ENCODE results near the gene RGCC.

Gene RGCC

GRCh38 chr13:41453620-41454019 is 3.7 kb upstream of the RGCC start:
- in situ Hi-C loops (cut with HindIII; ENCODE audit: low sequenced_read_pairs), result no loop called here
- no peak for TF ChIP-seq CTCF (IDR thresholded peaks at IDR 0.05; ENCODE audit: low read depth, low read length)

GRCh38 chr13:41454170-41454569 is 3.2 kb upstream of the RGCC start:
- no peak for TF ChIP-seq CTCF (IDR thresholded peaks at IDR 0.05; ENCODE audit: low read depth, low read length)
- H3K4me3 ChIP-seq (ENCODE audit: low read depth, low read length), result no peak overlapping the region
- DNase-seq (ENCODE audit: low read depth, low spot score), result no peak
- in situ Hi-C loops (cut with HindIII; ENCODE audit: low sequenced_read_pairs), result no loop called here

More at GRCh38 chr13:41453620-41454019, 3.7 kb upstream of the RGCC start:
- no peak overlapping the region for H3K4me3 ChIP-seq (ENCODE audit: low read depth, low read length)
- no peak for DNase-seq (ENCODE audit: low read depth, low spot score)

GRCh38 chr13:41455725-41456419 is 1.5 kb upstream of the RGCC start:
- no peak for TF ChIP-seq CTCF (IDR thresholded peaks at IDR 0.05; ENCODE audit: low read depth, low read length)
- in situ Hi-C loops (cut with HindIII; ENCODE audit: low sequenced_read_pairs), result no loop called here
- no peak for DNase-seq (ENCODE audit: low read depth, low spot score)
- H3K4me3 ChIP-seq (ENCODE audit: low read depth, low read length), result no peak overlapping the region

- no peak for DNase-seq (ENCODE audit: low read depth, low spot score)
- in situ Hi-C loops (cut with HindIII; ENCODE audit: low sequenced_read_pairs), result no loop called here
- TF ChIP-seq CTCF (IDR thresholded peaks at IDR 0.05; ENCODE audit: low read depth, low read length), result no peak
- H3K4me3 ChIP-seq (ENCODE audit: low read depth, low read length), result peak overlapping the region; percentile 59
These were observed 338 bp downstream of the RGCC start for GRCh38 chr13:41457589-41458186.

GRCh38 chr13:41458187-41458760 is 924 bp downstream of the RGCC start:
- in situ Hi-C loops (cut with HindIII; ENCODE audit: low sequenced_read_pairs), result no loop called here
- DNase-seq (ENCODE audit: low read depth, low spot score), result peak; percentile 24
- no peak for TF ChIP-seq CTCF (IDR thresholded peaks at IDR 0.05; ENCODE audit: low read depth, low read length)
- H3K4me3 ChIP-seq (ENCODE audit: low read depth, low read length), result peak overlapping the region; percentile 59

GRCh38 chr13:41458761-41459431 is 1.5 kb downstream of the RGCC start:
- DNase-seq (ENCODE audit: low read depth, low spot score), result peak; percentile 34
- TF ChIP-seq CTCF (IDR thresholded peaks at IDR 0.05; ENCODE audit: low read depth, low read length), result peak; percentile 75
- H3K4me3 ChIP-seq (ENCODE audit: low read depth, low read length), result peak overlapping the region; percentile 59
- in situ Hi-C loops (cut with HindIII; ENCODE audit: low sequenced_read_pairs), result no loop called here
